Measurements from ENCODE around the gene C19orf85.
A peak's percentile ranks its signal among the peaks of the same experiment; 100 is the strongest.

The C19orf85 gene

GRCh38 chr19:55459551-55459949 lies 5.0 kb downstream of the C19orf85 start:
- peak overlapping the region in 1 of 11 experiments; percentile 14; a peak in 1 of 22 replicates for H3K27ac ChIP-seq
- H3K36me3 ChIP-seq, result peaks cover 0 to 26% (median 16%) of the 10 kb centered on the region in 11 experiments; a peak in 18 of 22 replicates
- H4K20me1 ChIP-seq, result peaks cover 3 to 65% (median 60%) of the 10 kb centered on the region in 11 experiments; a peak in 20 of 22 replicates
- H3K4me3 ChIP-seq, result 0 out of 20 replicates have a peak overlapping the region, but pooled peaks of 2 of the 10 experiments have one; percentile 91 to 92
- no peaks in the 10 kb centered on the region for H3K27me3 ChIP-seq
- H3K9ac ChIP-seq, result peak overlapping the region in 10 of 11 experiments; percentile 6 to 96 (median 40); a peak in 16 of 22 replicates
- H3K4me2 ChIP-seq, result peak overlapping the region; percentile 84 to 99 (median 90)
- no peak for TF ChIP-seq Cebpa-rat (IDR thresholded peaks at IDR 0.05)
- peaks cover 27 to 58% (median 45%) of the 10 kb centered on the region in 10 experiments for H3K4me1 ChIP-seq
- H3K9me3 ChIP-seq (replicated peaks in 1 of 11), result no peaks in the 10 kb centered on the region

- peak overlapping the region in 1 of 11 experiments; percentile 3; a peak in 1 of 22 replicates for H3K9ac ChIP-seq
Observed at GRCh38 chr19:55457683-55458457, 6.7 kb downstream of the C19orf85 start.

DNA sequence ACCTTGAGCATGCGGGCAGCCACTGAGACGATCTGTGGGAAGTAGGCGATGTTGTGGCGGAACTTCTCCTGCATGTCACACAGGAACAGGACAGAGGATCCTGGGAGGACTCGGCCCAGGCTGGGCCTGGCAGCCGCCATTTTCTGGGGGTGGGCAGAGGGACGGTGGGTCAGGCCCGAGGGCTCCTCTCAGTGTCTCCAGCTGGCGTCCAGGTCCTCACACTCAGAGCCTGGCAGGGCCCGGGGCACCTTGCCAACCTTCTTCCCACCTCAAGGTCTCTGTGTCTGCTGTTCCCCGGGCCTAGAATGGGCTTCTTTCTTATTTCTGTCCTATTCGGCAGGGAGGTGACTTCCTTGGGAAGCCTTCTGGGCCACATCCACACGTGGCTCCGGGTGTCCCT lies 8.2 kb downstream of the C19orf85 start:
- Histone ChIP-seq H3K4me1 (peaks cover 32 to 53% (median 41%) of the 10 kb centered on the region in 10 experiments), H4K20me1 (peaks cover 13 to 94% (median 84%) of the 10 kb centered on the region in 11 experiments; a peak in 21 of 22 replicates), H3K9ac (no peak overlapping the region; a peak in 1 of 22 replicates), H3K9me3 (replicated peaks in 1 of 11) (peaks cover 0 to 9% (median 0%) of the 10 kb centered on the region in 11 experiments; a peak in 6 of 22 replicates), H3K4me2 (no peak overlapping the region), H3K27me3 (peaks cover 20 to 31% (median 26%) of the 10 kb centered on the region in 11 experiments), H3K4me3 (no peak overlapping the region), H3K36me3 (peaks cover 10 to 37% (median 24%) of the 10 kb centered on the region in 11 experiments; a peak in 19 of 22 replicates), H3K27ac (no peak overlapping the region)
- TF ChIP-seq Cebpa-rat (IDR thresholded peaks at IDR 0.05), result no peak

More at GRCh38 chr19:55457683-55458457, 6.7 kb downstream of the C19orf85 start:
- Histone ChIP-seq H4K20me1 (peaks cover 13 to 81% (median 76%) of the 10 kb centered on the region in 11 experiments; a peak in 21 of 22 replicates), H3K36me3 (peaks cover 10 to 37% (median 24%) of the 10 kb centered on the region in 11 experiments; a peak in 19 of 22 replicates), H3K4me2 (peak overlapping the region in 3 of 11 experiments; percentile 1 to 11 (median 10); a peak in 3 of 22 replicates), H3K27me3 (peaks cover 4 to 16% (median 11%) of the 10 kb centered on the region in 11 experiments), H3K27ac (no peak overlapping the region), H3K4me1 (peaks cover 27 to 48% (median 38%) of the 10 kb centered on the region in 10 experiments), H3K9me3 (replicated peaks in 1 of 11) (peaks cover 0 to 6% (median 0%) of the 10 kb centered on the region in 11 experiments; a peak in 6 of 22 replicates), H3K4me3 (no peak overlapping the region)
- TF ChIP-seq Cebpa-rat (IDR thresholded peaks at IDR 0.05), result no peak

DNA sequence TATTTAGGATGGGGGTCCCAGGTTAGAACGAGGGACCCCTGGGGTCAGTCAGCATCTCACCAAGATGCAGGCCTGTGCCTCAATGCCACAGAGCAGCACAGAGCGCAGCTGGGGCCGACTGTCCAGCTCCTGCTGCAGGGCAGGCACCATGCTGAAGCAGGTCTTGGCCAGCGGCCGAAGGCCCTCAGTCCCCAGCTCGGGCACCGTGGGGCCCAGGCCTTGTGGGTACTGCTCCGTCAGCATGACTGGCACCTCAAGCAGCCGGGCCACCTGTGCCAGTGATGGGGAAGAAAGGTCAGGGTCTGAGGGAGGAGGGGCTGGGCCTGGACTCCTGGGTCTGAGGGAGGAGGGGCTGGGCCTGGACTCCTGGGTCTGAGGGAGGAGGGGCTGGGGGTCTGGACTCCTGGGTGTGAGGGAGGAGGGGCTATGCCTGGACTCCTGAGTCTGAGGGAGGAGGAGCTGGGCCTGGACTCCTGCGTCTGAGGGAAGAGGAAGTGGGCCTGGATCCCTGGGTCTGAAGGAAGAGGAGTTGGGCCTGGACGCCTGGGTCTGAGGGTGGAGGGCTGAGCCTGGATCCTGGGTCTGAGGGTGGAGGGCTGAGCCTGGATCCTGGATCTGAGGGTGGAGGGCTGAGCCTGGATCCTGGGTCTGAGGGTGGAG lies 8.8 kb downstream of the C19orf85 start:
- peaks cover 10 to 37% (median 24%) of the 10 kb centered on the region in 11 experiments; a peak in 19 of 22 replicates for H3K36me3 ChIP-seq
- peaks cover 27 to 48% (median 35%) of the 10 kb centered on the region in 10 experiments for H3K4me1 ChIP-seq
- H3K4me2 ChIP-seq, result no peak overlapping the region
- no peak overlapping the region for H3K4me3 ChIP-seq
- peaks cover 25 to 38% (median 32%) of the 10 kb centered on the region in 11 experiments for H3K27me3 ChIP-seq
- no peak for TF ChIP-seq Cebpa-rat (IDR thresholded peaks at IDR 0.05)
- H3K9ac ChIP-seq, result no peak overlapping the region
- H3K27ac ChIP-seq, result no peak overlapping the region
- H3K9me3 ChIP-seq (replicated peaks in 1 of 11), result peaks cover 0 to 9% (median 0%) of the 10 kb centered on the region in 11 experiments; a peak in 6 of 22 replicates
- H4K20me1 ChIP-seq, result peaks cover 13 to 91% (median 82%) of the 10 kb centered on the region in 11 experiments; a peak in 21 of 22 replicates

- TF ChIP-seq Cebpa-rat (IDR thresholded peaks at IDR 0.05), result no peak
- Histone ChIP-seq H3K9ac (no peak overlapping the region), H3K36me3 (peaks cover 10 to 37% (median 24%) of the 10 kb centered on the region in 11 experiments; a peak in 19 of 22 replicates), H3K27me3 (peaks cover 33 to 46% (median 41%) of the 10 kb centered on the region in 11 experiments), H3K4me2 (no peak overlapping the region), H3K27ac (no peak overlapping the region), H4K20me1 (peaks cover 8 to 85% (median 74%) of the 10 kb centered on the region in 11 experiments; a peak in 21 of 22 replicates), H3K9me3 (replicated peaks in 1 of 11) (peaks cover 0 to 9% (median 0%) of the 10 kb centered on the region in 11 experiments; a peak in 6 of 22 replicates), H3K4me1 (peaks cover 18 to 39% (median 26%) of the 10 kb centered on the region in 10 experiments), H3K4me3 (no peak overlapping the region)
Observed at GRCh38 chr19:55454787-55455243, 9.7 kb downstream of the C19orf85 start.

DNA sequence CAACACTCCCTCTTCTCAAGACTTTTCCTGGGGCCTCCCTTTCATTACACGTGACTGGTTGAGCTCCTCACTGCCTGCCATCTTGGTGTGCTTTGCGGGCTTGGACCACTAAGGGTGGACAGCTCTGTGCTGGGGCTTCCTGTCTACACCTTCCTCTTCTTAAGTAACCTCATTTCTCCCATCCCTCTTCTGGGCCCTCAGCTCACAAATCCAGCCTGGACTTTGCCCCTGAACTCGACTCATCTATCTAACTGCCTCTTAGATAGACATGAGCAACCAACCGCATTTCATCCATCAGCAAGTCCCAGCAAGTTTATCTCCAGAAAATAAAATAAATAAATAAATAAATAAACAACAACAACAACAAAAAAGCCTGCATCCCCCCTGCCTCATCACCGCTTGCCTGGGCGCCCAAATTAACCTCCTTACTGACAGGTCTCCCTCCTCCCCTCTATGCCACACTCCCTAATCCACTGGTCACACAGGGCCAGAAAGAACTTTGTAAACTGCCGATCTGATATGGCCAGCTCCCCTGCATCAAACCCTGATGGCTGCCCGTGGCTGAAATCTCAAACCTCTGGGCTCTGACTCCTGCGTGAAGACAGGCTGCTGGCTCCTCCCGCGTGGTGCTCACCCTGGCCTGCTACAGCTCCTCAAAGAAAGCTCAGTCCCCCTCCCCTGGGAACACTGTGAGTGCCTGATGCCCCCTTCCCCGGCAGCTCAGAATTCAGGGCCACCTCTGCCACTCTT lies 10.9 kb downstream of the C19orf85 start:
- no peak overlapping the region for H3K27ac ChIP-seq
- H3K4me1 ChIP-seq, result peaks cover 13 to 28% (median 16%) of the 10 kb centered on the region in 10 experiments; a peak in 19 of 20 replicates
- peaks cover 41 to 58% (median 52%) of the 10 kb centered on the region in 11 experiments for H3K27me3 ChIP-seq
- no peak for TF ChIP-seq Cebpa-rat (IDR thresholded peaks at IDR 0.05)
- H3K36me3 ChIP-seq, result peaks cover 10 to 37% (median 24%) of the 10 kb centered on the region in 11 experiments; a peak in 19 of 22 replicates
- H3K4me3 ChIP-seq, result no peak overlapping the region
- peak overlapping the region in 1 of 11 experiments; percentile 95; a peak in 1 of 22 replicates for H3K4me2 ChIP-seq
- peaks cover 0 to 74% (median 63%) of the 10 kb centered on the region in 11 experiments; a peak in 21 of 22 replicates for H4K20me1 ChIP-seq
- H3K9me3 ChIP-seq (replicated peaks in 1 of 11), result peaks cover 0 to 9% (median 0%) of the 10 kb centered on the region in 11 experiments; a peak in 6 of 22 replicates
- H3K9ac ChIP-seq, result no peak overlapping the region

DNA sequence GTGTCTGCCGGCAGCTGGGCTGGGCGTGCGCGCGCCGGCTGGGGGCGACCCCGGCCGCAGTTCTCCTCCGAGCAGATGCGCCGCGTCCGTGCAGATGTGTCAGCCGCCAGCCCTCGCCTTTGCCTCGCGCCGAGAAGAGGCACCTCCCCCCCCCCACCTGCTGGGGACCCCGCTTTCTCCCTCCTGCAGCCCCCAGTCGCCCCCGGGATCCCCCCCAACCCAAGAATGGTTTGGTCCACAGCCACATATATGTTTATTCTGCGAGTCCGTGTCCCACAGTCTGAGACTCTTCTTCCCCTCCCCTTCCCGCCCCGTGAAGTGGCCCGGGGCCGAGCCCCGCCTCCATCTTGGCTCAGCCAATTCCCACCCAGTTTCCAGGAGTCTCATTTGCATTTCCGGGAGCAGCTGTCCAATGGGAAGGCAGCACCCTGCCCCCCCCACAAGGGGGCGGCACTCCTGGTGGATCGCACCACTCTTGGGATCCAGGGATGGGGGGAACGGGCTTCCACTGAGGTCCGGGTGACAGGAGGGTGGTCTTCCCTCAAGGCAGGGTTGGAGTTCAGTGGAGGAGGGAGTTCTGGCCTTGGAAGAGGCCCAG lies 11.7 kb downstream of the C19orf85 start:
- Histone ChIP-seq H3K4me3 (peak overlapping the region; percentile 8 to 63 (median 54); a peak in 18 of 20 replicates), H4K20me1 (peaks cover 0 to 65% (median 54%) of the 10 kb centered on the region in 11 experiments; a peak in 21 of 22 replicates), H3K4me2 (peak overlapping the region; percentile 80 to 96 (median 90)), H3K9ac (peak overlapping the region in 3 of 11 experiments; percentile 44 to 63 (median 59); a peak in 3 of 22 replicates), H3K36me3 (peaks cover 10 to 37% (median 24%) of the 10 kb centered on the region in 11 experiments; a peak in 19 of 22 replicates), H3K4me1 (peaks cover 8 to 19% (median 13%) of the 10 kb centered on the region in 10 experiments; a peak in 19 of 20 replicates), H3K27ac (no peak overlapping the region), H3K9me3 (replicated peaks in 1 of 11) (peaks cover 0 to 9% (median 0%) of the 10 kb centered on the region in 11 experiments; a peak in 6 of 22 replicates), H3K27me3 (peaks cover 43 to 65% (median 59%) of the 10 kb centered on the region in 11 experiments)
- TF ChIP-seq Cebpa-rat (IDR thresholded peaks at IDR 0.05), result no peak

Data from BLaER1 treated with 17β-estradiol and CSF1 and Interleukin-3, amounts not matched to agents 10 nM and 100 nM (cell line).